ENCODE results near the gene MORN3. TPM values are rescaled to one million over a fixed set of nuclear protein-coding genes. Genes with fewer than 3 reads are reported as not detected.

MORN3 gene
- total and polyA plus RNA-seq, 2 experiments from 2014 or later = 0.58 TPM; not detected in 1

DNA sequence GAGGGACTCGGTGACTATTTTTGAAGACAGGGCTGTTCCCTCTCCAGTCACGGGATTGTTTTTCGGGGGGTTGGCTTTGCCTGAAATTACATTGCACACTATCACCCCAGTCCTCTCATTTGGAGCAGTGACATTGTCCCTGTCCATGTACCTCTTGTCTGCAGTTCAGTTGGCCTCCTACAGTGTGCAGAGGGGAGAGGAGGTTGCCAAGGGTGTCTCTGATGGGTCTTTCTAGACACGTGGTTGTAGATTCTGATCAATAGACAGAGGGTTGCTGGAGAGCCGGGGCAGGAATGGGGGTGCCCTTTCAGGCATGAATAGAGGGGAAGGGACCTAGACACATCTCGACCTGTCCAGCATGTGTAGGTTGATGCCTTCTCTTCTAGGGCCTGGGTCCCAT is 44.3 kb upstream of the MORN3 start:
- Histone ChIP-seq H3K27ac (peak overlapping the region; percentile 34; the same call in 1 of the 2 replicates), H3K9ac (peak overlapping the region; percentile 96), H3K27me3 (replicated peaks; ENCODE audit: insufficient read depth) (no peaks in the 10 kb centered on the region), H3K79me2 (ENCODE audit: insufficient read depth) (peaks cover 52% of the 10 kb centered on the region), H2AFZ (peak overlapping the region; percentile 76; the same call in 1 of the 2 replicates), H3K9me2 (ENCODE audit: insufficient read depth) (no peaks in the 10 kb centered on the region), H3K4me1 (ENCODE audit: insufficient read depth) (peaks cover 26% of the 10 kb centered on the region), H3K4me3 (peak overlapping the region; percentile 95), H3F3A (ENCODE audit: insufficient read depth) (peaks cover 18% of the 10 kb centered on the region), H3K9me3 (ENCODE audit: low read depth) (no peaks in the 10 kb centered on the region), H4K20me1 (ENCODE audit: insufficient read depth) (no peaks in the 10 kb centered on the region), H3K4me2 (ENCODE audit: unreplicated experiment) (peak overlapping the region; percentile 90), H3K36me3 (ENCODE audit: low read depth) (no peaks in the 10 kb centered on the region)
- in situ Hi-C loops (cut with MboI) = no loop called here
- no peak for TF ChIP-seq EZH2phosphoT487 (IDR thresholded peaks at IDR 0.05; ENCODE audit: insufficient read depth, low read depth)
- no peak for TF ChIP-seq EZH2 (IDR thresholded peaks at IDR 0.05; ENCODE audit: insufficient read depth, poor library complexity, severe bottlenecking)
- 21 to 22% methylated on average over 6 of the region's 6 CpGs for WGBS, 2 experiments (ENCODE audit: low coverage in 1 of 2, low lambda C conversion rate in 2 of 2, missing lambda C conversion rate in 2 of 2)
- no peak for DNase-seq

GRCh38 chr12:121713257-121713777 is 43.9 kb upstream of the MORN3 start:
- Histone ChIP-seq H3K27me3 (replicated peaks; ENCODE audit: insufficient read depth) (no peaks in the 10 kb centered on the region), H3K4me1 (ENCODE audit: insufficient read depth) (peaks cover 26% of the 10 kb centered on the region), H3K9me2 (ENCODE audit: insufficient read depth) (no peaks in the 10 kb centered on the region), H3K4me2 (ENCODE audit: unreplicated experiment) (peak overlapping the region; percentile 90), H3F3A (ENCODE audit: insufficient read depth) (peaks cover 18% of the 10 kb centered on the region), H3K4me3 (peak overlapping the region; percentile 95), H3K9ac (peak overlapping the region; percentile 96), H3K36me3 (ENCODE audit: low read depth) (no peaks in the 10 kb centered on the region), H3K9me3 (ENCODE audit: low read depth) (no peaks in the 10 kb centered on the region), H2AFZ (peak overlapping the region; percentile 76; the same call in 1 of the 2 replicates), H3K79me2 (ENCODE audit: insufficient read depth) (peaks cover 47% of the 10 kb centered on the region), H4K20me1 (ENCODE audit: insufficient read depth) (no peaks in the 10 kb centered on the region), H3K27ac (peak overlapping the region; percentile 34; the same call in 1 of the 2 replicates)
- DNase-seq = peak; percentile 47
- WGBS, 2 experiments (ENCODE audit: low coverage in 1 of 2, low lambda C conversion rate in 2 of 2, missing lambda C conversion rate in 2 of 2) = 1 to 2% methylated on average over 14 of the region's 14 CpGs
- TF ChIP-seq EZH2 (IDR thresholded peaks at IDR 0.05; ENCODE audit: insufficient read depth, poor library complexity, severe bottlenecking) = no peak
- TF ChIP-seq EZH2phosphoT487 (IDR thresholded peaks at IDR 0.05; ENCODE audit: insufficient read depth, low read depth) = no peak
- in situ Hi-C loops (cut with MboI) = no loop called here

DNA sequence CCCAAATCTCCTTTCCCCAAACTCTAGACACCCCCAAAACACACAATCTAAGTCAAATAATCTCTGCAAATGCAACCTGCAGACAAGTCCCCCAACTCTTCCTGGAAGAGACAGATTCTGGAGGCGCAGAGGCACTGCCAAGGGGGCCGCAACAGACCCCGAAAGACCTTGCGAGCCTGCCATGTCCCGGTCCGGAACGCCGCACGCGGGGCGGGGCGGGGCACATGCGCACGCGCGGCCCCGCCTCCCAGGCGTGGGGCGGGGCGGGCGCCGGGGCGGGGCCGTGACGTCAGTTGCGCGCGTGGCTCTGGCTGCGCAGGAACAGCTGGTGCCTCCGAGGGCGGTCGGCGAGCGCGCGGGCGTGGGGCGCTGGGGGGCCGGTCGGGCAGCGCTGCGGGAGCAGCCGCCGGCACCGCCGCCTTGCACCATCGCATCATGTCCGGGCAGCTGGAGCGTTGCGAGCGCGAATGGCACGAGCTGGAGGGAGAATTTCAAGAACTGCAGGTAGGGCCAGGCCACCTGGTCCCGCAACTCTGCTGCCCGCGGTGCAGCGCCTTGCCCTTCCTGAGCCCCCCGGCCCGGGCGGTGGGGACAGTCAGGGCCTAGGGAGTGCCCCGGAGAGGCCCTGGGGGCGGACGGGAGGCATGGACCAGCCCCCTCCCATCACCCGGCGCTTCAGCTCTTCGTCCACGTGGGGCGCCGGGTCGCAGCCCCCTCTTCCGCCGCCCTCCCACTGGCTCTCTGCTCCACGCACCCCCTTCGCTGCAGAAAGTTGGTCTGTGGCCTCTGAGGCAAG is 43.2 kb upstream of the MORN3 start, which contains the start of gene TMEM120B:
Gene TMEM120B (plus strand): TSS at position 292 of the 796 bp plus-strand sequence. CDS start 144 bp downstream, at position 436.
- Histone ChIP-seq H2AFZ (peak within 1 kb of the TSS; percentile 90), H3F3A (ENCODE audit: insufficient read depth) (peaks cover 18% of the 10 kb centered on the region), H3K4me3 (peak within 1 kb of the TSS; percentile 95), H3K9ac (peak within 1 kb of the TSS; percentile 96), H3K9me2 (ENCODE audit: insufficient read depth) (no peaks in the 10 kb centered on the region), H4K20me1 (ENCODE audit: insufficient read depth) (no peaks in the 10 kb centered on the region), H3K9me3 (ENCODE audit: low read depth) (no peaks in the 10 kb centered on the region), H3K27me3 (replicated peaks; ENCODE audit: insufficient read depth) (no peaks in the 10 kb centered on the region), H3K4me1 (ENCODE audit: insufficient read depth) (peaks cover 26% of the 10 kb centered on the region), H3K27ac (peak within 1 kb of the TSS; percentile 88), H3K36me3 (ENCODE audit: low read depth) (no peaks in the 10 kb centered on the region), H3K4me2 (ENCODE audit: unreplicated experiment) (peak within 1 kb of the TSS; percentile 90), H3K79me2 (ENCODE audit: insufficient read depth) (peaks cover 41% of the 10 kb centered on the region)
- 1 to 2% methylated on average over 33 to 49 of the region's 74 CpGs for WGBS, 2 experiments (ENCODE audit: low coverage in 1 of 2, low lambda C conversion rate in 2 of 2, missing lambda C conversion rate in 2 of 2)
- TF ChIP-seq EZH2phosphoT487 (IDR thresholded peaks at IDR 0.05; ENCODE audit: insufficient read depth, low read depth) (no peak), EZH2 (IDR thresholded peaks at IDR 0.05; ENCODE audit: insufficient read depth, poor library complexity, severe bottlenecking) (no peak)
- in situ Hi-C loops (cut with MboI) = no loop called here
- DNase-seq = peak; percentile 91

- in situ Hi-C loops (cut with MboI) = no loop called here
- H3K79me2 ChIP-seq (ENCODE audit: insufficient read depth) = peaks cover 36% of the 10 kb centered on the region
- H3K9me2 ChIP-seq (ENCODE audit: insufficient read depth) = no peaks in the 10 kb centered on the region
- H2AFZ ChIP-seq = peak overlapping the region; percentile 90
- no peaks in the 10 kb centered on the region for H3K9me3 ChIP-seq (ENCODE audit: low read depth)
- H3F3A ChIP-seq (ENCODE audit: insufficient read depth) = peaks cover 17% of the 10 kb centered on the region
- H3K4me2 ChIP-seq (ENCODE audit: unreplicated experiment) = peak overlapping the region; percentile 90
- peak overlapping the region; percentile 95 for H3K4me3 ChIP-seq
- 0% methylated on average over 16 of the region's 16 CpGs for WGBS, 2 experiments (ENCODE audit: low coverage in 1 of 2, low lambda C conversion rate in 2 of 2, missing lambda C conversion rate in 2 of 2)
- no peaks in the 10 kb centered on the region for H4K20me1 ChIP-seq (ENCODE audit: insufficient read depth)
- H3K36me3 ChIP-seq (ENCODE audit: low read depth) = no peaks in the 10 kb centered on the region
- no peak for TF ChIP-seq EZH2 (IDR thresholded peaks at IDR 0.05; ENCODE audit: insufficient read depth, poor library complexity, severe bottlenecking)
- no peak for TF ChIP-seq EZH2phosphoT487 (IDR thresholded peaks at IDR 0.05; ENCODE audit: insufficient read depth, low read depth)
- H3K9ac ChIP-seq = peak overlapping the region; percentile 96
- DNase-seq = peak; percentile 67
- H3K27ac ChIP-seq = peak overlapping the region; percentile 88
- peaks cover 23% of the 10 kb centered on the region for H3K4me1 ChIP-seq (ENCODE audit: insufficient read depth)
- no peaks in the 10 kb centered on the region for H3K27me3 ChIP-seq (replicated peaks; ENCODE audit: insufficient read depth)
Observed at GRCh38 chr12:121712190-121712460, 42.7 kb upstream of the MORN3 start.

All from GM23248 (cell line).